Psoas muscle (tissue), 8 donors: Measurements from ENCODE around the gene ANO5. TPM values are rescaled to one million over a fixed set of nuclear protein-coding genes. Genes with fewer than 3 reads are reported as not detected.

Experiments used
- ATAC-seq, 4 donors: fragments of 200-7000 bp; cut with Tn5 transposase; one replicate each; pipeline ENCODE4 v1.9.1; 2020; ENCODE audit warnings: moderate library complexity in 3 of 4, mild to moderate bottlenecking in 2 of 4
- DNase-seq, 2 donors: peaks; one replicate each; pipeline ENCODE4 v3.0.0-alpha.2; 2020
- H3K27ac ChIP-seq: fragments of 200-600 bp; one replicate; pipeline ENCODE4 v1.8.0; 2022
- H3K27me3 ChIP-seq, 3 donors: fragments of 200-600 bp in 1 of 3; one replicate each; pipeline versions ENCODE4 v1.6.1 to v1.8.0; 2013 to 2022; ENCODE audit warnings: low read length in 2 of 3, mild to moderate bottlenecking in 2 of 3, moderate library complexity in 1 of 3; ENCODE audit not compliant: insufficient read depth in 3 of 3
- H3K36me3 ChIP-seq, 2 donors: fragments of 200-600 bp in 1 of 2; one replicate each; pipeline versions ENCODE4 v1.6.1 to v1.8.0; 2013 to 2022; ENCODE audit warnings: low read depth in 1 of 2, mild to moderate bottlenecking in 1 of 2, moderate library complexity in 1 of 2; ENCODE audit not compliant: insufficient read depth in 1 of 2
- H3K4me1 ChIP-seq: fragments of 200-600 bp; one replicate; pipeline ENCODE4 v1.8.0; 2022
- H3K4me3 ChIP-seq: fragments of 200-600 bp; one replicate; pipeline ENCODE4 v1.8.0; 2022; ENCODE audit warnings: mild to moderate bottlenecking
- H3K9me3 ChIP-seq: fragments of 200-600 bp; one replicate; pipeline ENCODE4 v1.8.0; 2022
- WGBS, 3 donors: extraction: QIAGEN DNeasy Blood & Tissue Kit; methylation state at CpG; one replicate each; pipeline versions ENCODE4 v1.1.6 to v1.1.7; 2013; 5-methylcytosine and 5-hydroxymethylcytosine counted together
- intact Hi-C, 2 donors: fragments of 100-400 bp; cut with DNase I; formaldehyde crosslinking; loops; one replicate each; pipeline versions ENCODE4 v1.11.0 to v1.14.2; 2022
- polyA plus RNA-seq, 3 donors: library from polyadenylated mRNA; stranded (reverse); fragments of 200-250 nt; gene quantifications; one replicate each; pipeline ENCODE4 v1.2.3, GENCODE V29; 2013
- total RNA-seq, 4 donors: library from RNA; stranded (reverse); fragmentation: NEBNext Ultra II Directional in 2 of 4; extraction: Animal tissue kit (Norgen Biotek cat#: 25700) in 2 of 4; gene quantifications; one replicate each; pipeline versions ENCODE4 v1.2.1 to v1.2.4, GENCODE V29; 2021 to 2023
- TF ChIP-seq, protein P1 (sequence below): fragments of 200-600 bp; IDR thresholded peaks from one replicate; pipeline ENCODE4 v1.8.0; 2022; ENCODE audit warnings: antibody characterized with exemption
- donor health status: healthy with polysubstance abuse.
- donor health status: DM: no; HTN: no; CAD: no; lungs with moderate emphysema.
- donor health status: Bipolar disorder and iron deficiency.
- donor health status: healthy.
- donor health status: DM: yes; HTN: yes; CAD: no.
- donor health status: DM: no; HTN: no; CAD: no.
- donor health status: DM: no; HTN: no; CAD: no.
- donor health status: DM: yes; HTN: yes; CAD: no.

ANO5 gene
- total and polyA plus RNA-seq, 7 donors, result 2.6 to 52.1 (median 28.8) TPM

- Histone ChIP-seq H3K9me3 (no peaks in the 10 kb centered on the region), H3K4me3 (no peak overlapping the region), H3K4me1 (no peaks in the 10 kb centered on the region), H3K27me3 (no peaks in the 10 kb centered on the region), H3K27ac (no peak overlapping the region), H3K36me3 (no peaks in the 10 kb centered on the region)
- DNase-seq, result no peak
- intact Hi-C loops, result loop anchor here (5.0 to 10.0 kb wide), 2 partner anchors 71 to 129 kb away; no protein-coding TSS in a partner anchor
- ATAC-seq, result no peak
- TF ChIP-seq, protein P1, sequence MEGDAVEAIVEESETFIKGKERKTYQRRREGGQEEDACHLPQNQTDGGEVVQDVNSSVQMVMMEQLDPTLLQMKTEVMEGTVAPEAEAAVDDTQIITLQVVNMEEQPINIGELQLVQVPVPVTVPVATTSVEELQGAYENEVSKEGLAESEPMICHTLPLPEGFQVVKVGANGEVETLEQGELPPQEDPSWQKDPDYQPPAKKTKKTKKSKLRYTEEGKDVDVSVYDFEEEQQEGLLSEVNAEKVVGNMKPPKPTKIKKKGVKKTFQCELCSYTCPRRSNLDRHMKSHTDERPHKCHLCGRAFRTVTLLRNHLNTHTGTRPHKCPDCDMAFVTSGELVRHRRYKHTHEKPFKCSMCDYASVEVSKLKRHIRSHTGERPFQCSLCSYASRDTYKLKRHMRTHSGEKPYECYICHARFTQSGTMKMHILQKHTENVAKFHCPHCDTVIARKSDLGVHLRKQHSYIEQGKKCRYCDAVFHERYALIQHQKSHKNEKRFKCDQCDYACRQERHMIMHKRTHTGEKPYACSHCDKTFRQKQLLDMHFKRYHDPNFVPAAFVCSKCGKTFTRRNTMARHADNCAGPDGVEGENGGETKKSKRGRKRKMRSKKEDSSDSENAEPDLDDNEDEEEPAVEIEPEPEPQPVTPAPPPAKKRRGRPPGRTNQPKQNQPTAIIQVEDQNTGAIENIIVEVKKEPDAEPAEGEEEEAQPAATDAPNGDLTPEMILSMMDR, result no peak
- 45 to 60% (median 59%) methylated on average over 4 of the region's 4 CpGs for whole genome bisulfite sequencing, 3 donors
These were observed 19.4 kb upstream of the ANO5 start for GRCh38 chr11:22173532-22173931.

DNA sequence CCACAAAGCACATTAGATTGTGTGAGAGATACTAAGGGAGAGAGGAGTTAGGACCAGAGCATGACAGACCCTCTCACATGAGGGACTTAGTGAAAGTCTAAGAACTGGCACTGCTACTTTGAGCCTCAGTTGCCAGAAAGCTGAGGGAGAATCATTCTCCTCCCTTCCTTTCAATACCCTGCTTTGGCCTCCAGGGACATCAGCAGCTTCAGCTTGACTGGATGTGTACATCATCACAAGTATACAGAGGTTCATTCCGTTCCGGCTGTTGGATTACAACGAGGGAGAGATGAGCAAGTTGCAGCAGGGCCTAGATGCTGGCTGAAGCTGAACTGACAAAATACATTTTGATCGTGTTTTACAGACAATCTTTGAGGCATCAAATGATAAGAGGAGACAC lies 15.7 kb upstream of the ANO5 start:
- TF ChIP-seq, protein P1, result no peak
- no peak overlapping the region for H3K27ac ChIP-seq
- H3K27me3 ChIP-seq, result no peaks in the 10 kb centered on the region
- DNase-seq (no peak), ATAC-seq (no peak)
- no peaks in the 10 kb centered on the region for H3K36me3 ChIP-seq
- no peaks in the 10 kb centered on the region for H3K9me3 ChIP-seq
- intact Hi-C loops, result loop anchor here in 1 of 2 donors (10.0 kb wide), 1 partner anchor 68 kb away; no protein-coding TSS in a partner anchor
- H3K4me1 ChIP-seq, result no peaks in the 10 kb centered on the region
- 71 to 77% (median 71%) methylated on average over 4 of the region's 4 CpGs for WGBS, 3 donors
- H3K4me3 ChIP-seq, result no peak overlapping the region

- no peak for DNase-seq
- Histone ChIP-seq H3K36me3 (no peaks in the 10 kb centered on the region), H3K4me3 (no peak overlapping the region), H3K4me1 (no peaks in the 10 kb centered on the region), H3K27ac (no peak overlapping the region), H3K9me3 (no peaks in the 10 kb centered on the region), H3K27me3 (no peaks in the 10 kb centered on the region)
- intact Hi-C loops, result loop anchor here in 1 of 2 donors (10.0 kb wide), 1 partner anchor 65 kb away; no protein-coding TSS in a partner anchor
- ATAC-seq, result no peak
- TF ChIP-seq, protein P1, result no peak
These were observed 13.3 kb upstream of the ANO5 start for GRCh38 chr11:22179626-22180025.

- Histone ChIP-seq H3K9me3 (no peaks in the 10 kb centered on the region), H3K4me1 (no peaks in the 10 kb centered on the region), H3K4me3 (no peak overlapping the region), H3K36me3 (no peaks in the 10 kb centered on the region), H3K27me3 (no peaks in the 10 kb centered on the region), H3K27ac (no peak overlapping the region)
- DNase-seq (no peak), ATAC-seq (no peak)
- 64 to 77% (median 76%) methylated on average over 3 of the region's 3 CpGs for WGBS, 3 donors
- intact Hi-C loops, result no loop called here
- TF ChIP-seq, protein P1, result no peak
These were observed 12.8 kb upstream of the ANO5 start for GRCh38 chr11:22180131-22180530.

DNA sequence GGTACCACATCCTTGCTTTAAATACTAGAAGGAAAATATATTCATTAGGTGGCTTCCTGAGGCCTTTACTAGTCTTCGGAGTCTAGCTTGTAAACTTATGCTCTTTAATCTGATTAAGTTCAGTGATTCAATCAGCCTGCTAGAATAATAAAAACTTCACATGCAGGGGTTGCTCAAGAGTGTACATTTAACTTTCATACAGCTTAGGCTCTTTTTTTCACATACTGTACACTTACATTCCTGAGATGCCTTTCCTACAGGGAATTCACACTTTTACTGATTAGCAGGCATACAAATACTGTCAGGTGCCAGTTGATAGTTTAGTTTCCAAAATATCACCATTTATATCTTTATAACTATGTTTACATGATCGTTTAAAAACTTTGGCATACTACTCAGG lies 3.2 kb upstream of the ANO5 start:
- no peaks in the 10 kb centered on the region for H3K27me3 ChIP-seq
- DNase-seq (no peak), ATAC-seq (no peak)
- no peaks in the 10 kb centered on the region for H3K36me3 ChIP-seq
- no peaks in the 10 kb centered on the region for H3K9me3 ChIP-seq
- 60 to 77% (median 61%) methylated on average over 2 of the region's 2 CpGs for WGBS, 3 donors
- no peaks in the 10 kb centered on the region for H3K4me1 ChIP-seq
- TF ChIP-seq, protein P1, result no peak
- H3K27ac ChIP-seq, result no peak overlapping the region
- intact Hi-C loops, result no loop called here
- H3K4me3 ChIP-seq, result no peak overlapping the region
